ENCODE measurements around the gene SMAD3. TPM values are rescaled to one million over a fixed set of nuclear protein-coding genes. Genes with fewer than 3 reads are reported as not detected.

Gene SMAD3
- total RNA-seq, 1 experiment from 2014 or later: 89.2 TPM

- H3K4me1 ChIP-seq (ENCODE audit: control insufficient read depth in 1 of 2, insufficient read depth in 2 of 2, low read length in 2 of 2): peaks cover 72 to 97% of the 10 kb centered on the region in 2 experiments
- TF ChIP-seq FOSL1 (IDR thresholded peaks at IDR 0.05; ENCODE audit: low read depth) (no peak), ATF3 (IDR thresholded peaks at IDR 0.05) (no peak), CEBPB (IDR thresholded peaks at IDR 0.05; ENCODE audit: low read depth) (no peak), CTCF (IDR thresholded peaks at IDR 0.05 in 2 of 3, conservative IDR thresholded peaks at IDR 0.05 in 1 of 3; ENCODE audit: borderline replicate concordance in 1 of 3, insufficient read depth in 1 of 3, low read depth in 2 of 3, low read length in 2 of 3) (no peak), SRF (IDR thresholded peaks at IDR 0.05; ENCODE audit: low read depth) (no peak), EGR1 (IDR thresholded peaks at IDR 0.05; ENCODE audit: low read depth) (no peak), POLR2AphosphoS5 (IDR thresholded peaks at IDR 0.05; ENCODE audit: low read depth, low read length) (no peak), CBX3 (IDR thresholded peaks at IDR 0.05; ENCODE audit: low read depth) (no peak), SIN3A (IDR thresholded peaks at IDR 0.05; ENCODE audit: low read depth) (no peak)
- peaks cover 0 to 17% of the 10 kb centered on the region in 2 experiments; a peak in 1 of 4 replicates for H3K36me3 ChIP-seq (ENCODE audit: control insufficient read depth in 1 of 2, insufficient read depth in 2 of 2, low read length in 2 of 2)
- H2AFZ ChIP-seq (ENCODE audit: low read depth, low read length, poor library complexity, severe bottlenecking): no peak overlapping the region
- BruUV-seq (replicated peaks): no TSS peak
- ATAC-seq (no peak), DNase-seq (ENCODE audit: low read depth, low spot score) (no peak)
- no peaks in the 10 kb centered on the region for H3K27me3 ChIP-seq (ENCODE audit: insufficient read depth, low read length)
- H3K9me2 ChIP-seq (ENCODE audit: insufficient read depth): no peaks in the 10 kb centered on the region
- intact Hi-C loops (cut with micrococcal nuclease): loop anchor here (10.0 kb wide), 1 partner anchor 205 kb away; no protein-coding TSS in a partner anchor
- no peak overlapping the region for H3K4me3 ChIP-seq (replicated peaks in 1 of 2; ENCODE audit: low read depth in 1 of 2, low read length in 2 of 2)
- H3K9me3 ChIP-seq (ENCODE audit: control insufficient read depth in 1 of 2, insufficient read depth in 1 of 2, low read depth in 1 of 2, low read length in 2 of 2): no peaks in the 10 kb centered on the region
- POLR2A ChIA-PET: interaction anchor here (0.7 kb wide), 1 partner anchor 26 kb away, joined by 3 read pairs; no protein-coding TSS in a partner anchor
- peaks cover 98% of the 10 kb centered on the region for H3K79me2 ChIP-seq (ENCODE audit: insufficient read depth, low read length)
- H4K20me1 ChIP-seq (ENCODE audit: insufficient read depth): peaks cover 7% of the 10 kb centered on the region; the same call in 1 of the 2 replicates
- CTCF ChIA-PET: no interaction called here
- no peak overlapping the region for H3K27ac ChIP-seq (ENCODE audit: low read depth, low read length)
- H3K4me2 ChIP-seq (ENCODE audit: low read length): peak overlapping the region; percentile 0; the same call in 1 of the 2 replicates
- H3K9ac ChIP-seq (ENCODE audit: low read length): 0 out of 2 replicates have a peak overlapping the region, but pooled peaks have one; percentile 15
- RAD21 ChIA-PET (ENCODE audit: low non-redundant PET in 1 of 2, low total read pairs in 2 of 2, uncharacterized antibody in 2 of 2, unreplicated experiment in 2 of 2): no interaction called here
Observed at GRCh38 chr15:67100124-67100791, 34.9 kb downstream of the SMAD3 start.
